K562 (cell line): ENCODE data around the gene USP7.

Experiments
- KDM5B ChIP-seq: fragments of 200-600 bp; sonication (generic); IDR thresholded peaks from 2 replicates; pipeline ENCODE4 v1.6.1; 2012; ENCODE audit warnings: low read depth, mild to moderate bottlenecking, moderate library complexity, low read length, control low read depth, inconsistent platforms; ENCODE audit not compliant: insufficient replicate concordance
- RFX5 ChIP-seq: IDR thresholded peaks from 2 replicates; pipeline ENCODE4 v1.6.1; 2011; ENCODE audit warnings: low read depth, mild to moderate bottlenecking, improper control_type of control experiment, low read length
- ZC3H11A ChIP-seq: IDR thresholded peaks from 2 replicates; pipeline ENCODE4 v1.6.1; 2012; ENCODE audit warnings: low read depth, low read length, improper control_type of control experiment

GRCh38 chr16:8872071-8872470 lies 91.6 kb downstream of the USP7 start:
- no peak for TF ChIP-seq RFX5
- TF ChIP-seq KDM5B = no peak
- no peak for TF ChIP-seq ZC3H11A
